Activated T-cell treated with anti-CD3 and anti-CD28 coated beads for 48 hours (primary cell): ENCODE data around the gene APEH.
"Not testable (repeated sequence)": the region's sequence is repeated elsewhere in the genome, so short reads cannot be mapped to it uniquely, and the experiment has no call there.

Experiments used
- DNase-seq: peaks from one replicate; pipeline ENCODE4 v3.0.0-alpha.2; 2020; ENCODE audit warnings: low read depth

APEH gene

DNA sequence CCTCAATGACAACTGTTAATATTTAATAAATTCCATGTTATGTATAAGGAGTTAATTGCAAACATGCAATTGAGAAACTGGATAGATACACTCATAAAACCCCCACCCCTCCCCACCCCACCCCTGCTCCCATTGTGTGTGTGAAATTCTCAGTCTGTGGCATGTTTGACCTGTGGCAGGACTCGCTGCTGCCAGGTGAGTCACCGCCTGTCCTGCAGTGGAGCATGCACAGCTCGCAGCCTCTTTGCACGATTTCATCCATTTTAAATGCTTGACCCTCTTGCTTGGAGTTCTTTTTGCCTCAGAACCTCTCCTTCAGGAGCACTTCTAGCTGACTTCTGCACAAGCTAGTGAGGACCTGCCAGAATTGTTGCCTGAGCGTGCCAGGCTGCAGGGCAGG, 5.3 kb upstream of the APEH start:
- DNase-seq: no peak

DNA sequence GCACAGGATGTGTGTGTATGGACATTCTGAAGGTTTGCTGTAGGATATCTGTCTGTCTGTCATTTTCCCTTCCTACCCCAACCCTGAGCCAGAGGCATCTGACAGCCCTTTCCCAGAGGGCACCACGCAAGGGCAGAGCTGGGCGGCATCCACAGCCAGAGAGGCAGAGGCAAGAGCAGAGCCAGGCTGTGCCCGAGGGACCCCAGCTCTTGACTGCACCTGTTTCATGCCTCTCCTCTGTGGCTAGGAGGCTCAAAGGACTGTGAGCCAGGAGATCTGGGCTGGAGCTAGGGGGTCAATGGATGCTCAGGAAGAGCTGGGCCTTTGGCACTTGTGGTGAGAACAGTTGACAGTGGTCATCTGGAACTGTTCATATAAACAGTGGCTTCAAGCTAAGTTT, 4.8 kb upstream of the APEH start:
- DNase-seq: no peak

DNA sequence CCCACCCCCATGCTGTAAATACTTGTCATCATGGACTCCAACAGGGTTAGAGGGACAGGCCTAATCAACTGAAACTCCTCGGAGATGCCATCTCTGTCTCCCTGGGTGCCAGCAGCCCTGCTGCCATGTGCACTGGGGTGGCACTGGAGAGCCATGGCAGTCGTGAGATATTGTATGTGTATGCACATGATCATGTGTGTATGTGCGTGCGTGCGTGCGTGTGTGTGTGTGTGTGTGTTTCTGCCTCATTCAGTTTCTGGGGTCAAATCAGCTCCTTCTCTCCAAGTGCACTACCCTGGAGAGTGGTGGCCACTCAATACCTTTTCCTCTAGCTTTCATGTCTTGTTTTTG, 3.2 kb upstream of the APEH start:
- DNase-seq: no peak

DNA sequence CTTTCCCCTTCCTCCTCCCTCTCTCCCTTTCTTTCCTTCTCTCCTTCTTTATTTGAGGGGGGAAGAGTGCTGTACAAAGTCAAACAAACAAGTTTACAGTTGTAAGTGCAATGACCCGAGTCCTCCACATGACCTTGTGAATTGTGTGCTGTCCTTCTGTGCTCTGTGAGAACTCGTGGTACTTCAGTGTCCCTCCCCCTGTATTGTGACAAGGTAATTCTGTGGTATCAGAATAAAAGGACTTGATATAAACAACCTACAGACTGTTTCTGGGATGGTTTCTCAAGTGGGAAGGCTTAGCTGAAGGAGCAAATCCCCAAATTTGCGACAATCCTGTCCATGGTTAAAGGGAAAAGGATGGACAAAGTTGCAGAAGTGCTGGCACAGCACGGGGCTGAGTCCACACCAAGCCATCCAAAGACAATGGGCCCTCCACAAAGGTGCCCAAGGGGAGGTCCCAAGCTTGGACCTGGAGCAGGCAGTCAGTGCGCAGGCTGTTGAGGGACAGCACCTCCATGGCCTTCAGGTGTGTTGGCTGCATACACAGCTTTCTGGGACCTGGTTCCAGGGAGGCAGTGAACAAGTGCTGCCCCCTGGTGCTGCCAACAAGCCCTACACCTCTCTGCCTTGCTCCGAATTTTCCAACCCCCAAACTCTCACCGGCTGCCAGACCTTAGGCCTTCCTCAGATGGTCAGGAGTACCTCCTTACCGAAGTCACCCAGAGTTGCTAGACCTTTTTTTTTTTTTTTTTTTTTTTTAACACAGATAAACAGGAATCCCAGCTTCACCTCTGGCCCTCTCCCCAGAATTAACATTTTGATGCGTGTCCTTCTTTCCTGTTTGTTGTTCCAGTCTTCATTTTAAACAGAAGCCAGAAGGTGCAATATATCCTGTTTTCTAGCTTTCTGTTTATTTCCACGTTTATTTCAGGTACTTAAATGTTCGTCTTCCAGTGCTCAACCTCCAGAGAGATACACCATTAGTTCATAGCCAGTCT, 2.6 kb upstream of the APEH start:
- peak; percentile 73 for DNase-seq

DNA sequence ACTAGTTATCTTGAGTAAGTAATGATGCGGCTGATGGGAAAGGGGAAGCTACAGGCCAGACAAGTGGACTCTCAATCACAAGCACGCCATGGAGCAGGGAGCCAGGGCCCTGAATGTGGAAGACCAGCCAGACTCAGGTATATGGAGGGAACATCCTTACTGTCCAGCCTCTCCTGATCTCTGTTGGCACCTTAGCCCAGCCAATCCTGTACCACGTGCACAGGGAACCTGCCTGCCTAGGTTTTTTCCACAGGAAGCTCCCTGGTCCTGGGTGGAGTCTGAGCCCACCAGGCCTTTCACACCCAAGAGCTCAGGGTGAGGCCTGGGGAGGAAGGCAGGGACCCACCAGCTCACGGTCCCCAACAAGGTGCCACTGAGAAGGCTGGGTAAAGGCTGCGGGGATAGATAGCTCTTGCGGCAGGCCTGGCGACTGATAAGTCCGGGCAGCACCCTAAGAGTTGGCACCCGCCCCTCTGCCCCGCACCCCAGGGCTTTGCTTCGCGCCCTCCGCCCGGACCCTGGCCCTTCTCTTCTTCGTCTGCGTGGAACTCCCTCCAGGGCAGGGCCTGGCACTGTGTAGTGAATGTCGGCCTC, 933 bp upstream of the APEH start:
- peak; percentile 23 for DNase-seq

DNA sequence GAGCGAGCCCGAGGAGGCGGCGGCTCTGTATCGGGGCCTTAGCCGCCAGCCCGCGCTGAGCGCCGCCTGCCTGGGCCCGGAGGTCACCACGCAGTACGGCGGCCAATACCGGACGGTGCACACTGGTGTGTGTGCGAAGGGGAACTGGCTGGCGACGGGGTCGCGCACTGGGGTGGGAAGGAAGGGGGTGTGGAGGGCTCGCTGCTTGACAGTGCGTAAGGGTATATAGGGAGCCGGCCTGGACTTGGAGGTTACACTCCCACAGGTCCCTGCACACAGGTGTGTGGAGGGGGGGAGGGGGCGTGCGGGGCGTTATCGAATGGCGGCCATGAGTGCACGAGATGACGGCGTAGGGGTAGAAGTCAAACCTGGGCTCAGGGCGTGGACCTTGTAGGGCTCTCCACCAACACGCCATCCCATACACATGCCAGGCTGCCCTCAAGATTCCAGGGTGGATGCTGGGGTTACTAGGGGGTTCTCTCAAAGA, 389 bp downstream of the APEH start:
- DNase-seq: no peak

DNA sequence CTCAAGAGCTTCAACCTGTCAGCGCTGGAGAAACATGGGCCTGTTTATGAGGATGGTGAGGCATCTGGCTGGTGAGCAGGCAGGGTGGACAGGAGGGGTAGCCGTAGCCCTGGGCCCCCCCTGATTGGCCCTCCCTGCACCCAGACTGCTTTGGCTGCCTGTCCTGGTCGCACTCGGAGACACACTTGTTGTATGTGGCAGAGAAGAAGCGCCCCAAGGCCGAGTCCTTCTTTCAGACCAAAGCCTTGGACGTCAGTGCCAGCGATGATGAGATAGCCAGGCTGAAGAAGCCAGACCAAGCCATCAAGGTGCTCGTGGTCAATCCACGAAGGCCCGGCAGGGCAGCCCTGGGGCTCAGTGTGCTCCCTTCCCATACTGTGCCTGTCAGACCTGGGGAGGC, 1.8 kb downstream of the APEH start:
- DNase-seq: no peak

DNA sequence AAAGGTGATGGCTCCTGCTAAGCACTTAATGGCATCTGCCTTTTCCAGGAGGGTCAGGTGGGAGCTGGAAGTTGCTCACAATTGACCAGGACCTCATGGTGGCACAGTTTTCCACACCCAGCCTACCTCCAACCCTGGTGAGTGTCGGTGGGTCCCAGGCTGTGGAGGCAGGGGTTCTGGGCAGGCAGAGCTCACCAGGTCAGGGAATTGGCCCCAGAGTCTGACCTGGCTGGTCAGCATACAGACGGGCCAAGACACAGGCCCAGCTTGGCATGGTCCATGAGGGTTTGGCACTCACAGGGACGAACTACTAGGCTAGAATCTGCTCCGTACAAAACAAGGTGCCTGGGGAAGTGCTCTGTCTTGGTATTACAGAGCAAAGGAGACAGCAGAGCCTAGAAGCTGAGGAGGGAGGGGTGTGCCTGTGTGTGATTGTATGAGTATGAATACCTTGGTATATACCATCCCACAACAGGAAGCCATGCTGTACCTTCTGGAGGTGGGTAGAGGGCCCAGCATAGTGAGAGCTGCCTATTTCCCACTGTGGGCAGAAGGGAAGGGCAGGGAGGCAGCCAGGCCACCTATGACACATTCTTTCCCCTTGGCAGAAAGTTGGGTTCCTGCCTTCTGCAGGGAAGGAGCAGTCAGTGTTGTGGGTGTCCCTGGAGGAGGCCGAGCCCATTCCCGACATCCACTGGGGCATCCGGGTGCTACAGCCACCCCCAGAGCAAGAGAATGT, 6.5 kb downstream of the APEH start:
- no peak for DNase-seq

DNA sequence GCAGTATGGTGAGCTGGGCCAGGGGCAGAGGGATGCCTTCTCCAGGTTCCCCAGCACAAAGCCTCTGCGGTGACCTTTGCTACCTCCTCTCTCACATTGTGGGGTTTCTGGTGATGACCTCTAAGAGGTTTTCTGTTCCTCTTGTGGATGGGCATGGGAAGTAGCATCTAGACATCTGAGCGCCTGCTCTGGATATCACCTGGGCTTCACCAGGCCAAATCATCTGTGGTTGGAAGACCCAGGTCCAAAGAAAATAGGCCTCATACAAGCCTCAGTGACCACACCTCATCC, 7.0 kb downstream of the APEH start:
- no peak for DNase-seq

DNA sequence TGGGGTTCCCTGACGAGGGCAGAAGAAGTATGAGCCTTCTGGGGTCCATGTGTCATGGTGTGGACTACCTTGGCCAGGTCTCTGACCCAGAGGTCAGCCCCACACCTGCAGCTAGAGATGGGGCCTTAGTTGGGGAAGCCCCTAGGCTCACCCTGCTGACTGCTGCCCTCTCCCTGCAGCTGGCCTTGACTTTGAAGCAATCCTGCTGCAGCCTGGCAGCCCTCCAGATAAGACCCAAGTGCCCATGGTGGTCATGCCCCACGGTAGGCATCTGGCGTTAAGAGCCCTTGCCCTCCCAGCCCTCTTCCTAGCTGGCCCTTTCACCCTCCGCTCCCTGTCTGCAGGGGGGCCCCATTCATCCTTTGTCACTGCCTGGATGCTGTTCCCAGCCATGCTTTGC, 7.4 kb downstream of the APEH start:
- DNase-seq: no peak

DNA sequence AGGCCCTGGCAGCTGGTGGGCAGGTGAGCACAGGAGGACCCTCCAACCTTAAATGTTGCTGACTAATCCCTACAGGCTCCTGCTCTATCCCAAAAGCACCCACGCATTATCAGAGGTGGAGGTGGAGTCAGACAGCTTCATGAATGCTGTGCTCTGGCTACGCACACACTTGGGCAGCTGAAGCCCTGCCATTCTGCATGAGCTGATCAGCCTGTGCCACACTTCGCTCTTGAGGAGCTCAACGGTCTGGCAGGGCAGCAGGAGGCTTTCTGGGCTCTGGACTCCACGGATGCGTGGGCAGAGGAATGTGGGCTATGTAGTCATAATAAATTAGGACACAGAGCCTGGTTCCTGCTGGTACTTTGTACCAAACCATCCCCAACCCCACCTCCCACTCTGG, 9.0 kb downstream of the APEH start:
- DNase-seq: no peak

DNA sequence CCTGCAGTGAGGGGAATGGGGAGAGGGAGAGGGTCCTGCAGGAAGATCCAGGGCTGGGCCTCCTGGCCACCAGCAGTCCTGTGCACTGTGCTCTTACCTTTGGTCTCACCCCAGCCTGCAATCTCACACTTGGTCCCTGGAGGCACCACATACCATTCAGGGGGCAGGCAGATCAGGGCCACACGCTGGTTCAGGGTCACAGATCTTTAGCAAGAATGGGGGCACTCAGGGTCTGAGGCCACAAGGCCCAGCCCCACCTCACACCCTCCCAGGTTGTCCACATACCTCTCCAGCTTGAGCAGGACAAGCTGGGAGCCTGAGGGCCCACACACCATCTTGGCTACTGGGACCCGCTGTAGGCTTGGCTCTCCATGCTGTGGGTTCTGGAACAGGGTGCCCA, 10.3 kb downstream of the APEH start:
- DNase-seq: not testable (repeated sequence)

DNA sequence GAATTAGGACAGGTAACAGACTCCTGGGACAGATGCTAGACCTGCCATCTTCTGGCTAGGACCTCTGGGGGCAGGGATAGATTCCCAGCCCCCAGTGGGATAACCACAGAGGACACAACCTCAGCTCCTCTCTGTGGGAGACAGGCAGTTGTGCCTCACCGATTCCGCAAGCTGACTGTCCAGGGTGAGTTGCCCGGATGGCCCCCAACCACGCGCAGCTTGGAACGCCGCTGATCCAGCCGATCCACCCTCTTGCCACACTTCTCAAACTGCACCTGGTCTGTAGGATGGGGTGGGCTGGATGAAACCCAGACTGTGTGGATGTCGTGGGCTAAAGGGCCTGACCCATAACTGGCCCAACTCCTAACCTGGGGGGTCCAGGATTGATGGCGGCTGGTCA, 11.0 kb downstream of the APEH start:
- DNase-seq: not testable (repeated sequence)

DNA sequence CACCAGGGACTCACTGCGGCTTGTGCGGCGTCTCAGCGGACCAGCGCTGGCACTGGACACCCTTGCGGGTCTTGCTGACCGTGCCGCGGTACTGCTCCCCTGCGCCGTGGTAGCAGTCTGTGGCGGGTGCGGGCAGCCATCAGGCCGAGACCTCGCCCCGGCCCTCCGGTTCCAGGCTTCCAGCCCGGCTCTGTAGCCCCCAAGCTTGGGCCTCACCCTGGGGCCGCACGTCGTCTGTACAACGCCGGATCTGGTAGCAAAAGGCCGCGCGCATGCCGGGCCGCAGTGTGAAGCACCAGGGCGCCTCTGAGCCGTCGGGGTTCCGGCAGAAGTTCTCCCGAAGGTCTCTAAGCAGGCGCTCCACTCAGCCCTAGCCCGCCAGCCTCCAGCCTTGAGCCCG, 11.7 kb downstream of the APEH start:
- not testable (repeated sequence) for DNase-seq

DNA sequence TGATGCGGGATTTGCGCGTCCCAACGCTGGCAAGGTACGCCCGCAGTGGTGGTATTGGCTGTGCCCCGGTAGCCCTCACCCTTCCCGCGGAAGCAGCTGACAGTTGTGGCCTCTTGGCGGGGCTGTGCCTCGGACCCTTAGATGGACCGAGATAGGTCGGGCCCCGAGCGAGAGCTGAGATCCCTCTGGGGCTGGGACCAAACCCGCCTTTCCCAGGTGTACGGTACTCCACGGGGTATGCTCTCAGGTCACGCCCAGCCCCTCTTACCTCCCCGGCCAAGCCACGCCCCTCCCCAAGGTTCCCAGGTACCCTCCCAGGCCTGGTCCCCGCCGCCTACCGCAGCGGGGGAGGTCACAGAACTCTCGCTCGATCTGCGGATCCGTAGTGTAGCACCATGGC, 12.2 kb downstream of the APEH start:
- DNase-seq: not testable (repeated sequence)

DNA sequence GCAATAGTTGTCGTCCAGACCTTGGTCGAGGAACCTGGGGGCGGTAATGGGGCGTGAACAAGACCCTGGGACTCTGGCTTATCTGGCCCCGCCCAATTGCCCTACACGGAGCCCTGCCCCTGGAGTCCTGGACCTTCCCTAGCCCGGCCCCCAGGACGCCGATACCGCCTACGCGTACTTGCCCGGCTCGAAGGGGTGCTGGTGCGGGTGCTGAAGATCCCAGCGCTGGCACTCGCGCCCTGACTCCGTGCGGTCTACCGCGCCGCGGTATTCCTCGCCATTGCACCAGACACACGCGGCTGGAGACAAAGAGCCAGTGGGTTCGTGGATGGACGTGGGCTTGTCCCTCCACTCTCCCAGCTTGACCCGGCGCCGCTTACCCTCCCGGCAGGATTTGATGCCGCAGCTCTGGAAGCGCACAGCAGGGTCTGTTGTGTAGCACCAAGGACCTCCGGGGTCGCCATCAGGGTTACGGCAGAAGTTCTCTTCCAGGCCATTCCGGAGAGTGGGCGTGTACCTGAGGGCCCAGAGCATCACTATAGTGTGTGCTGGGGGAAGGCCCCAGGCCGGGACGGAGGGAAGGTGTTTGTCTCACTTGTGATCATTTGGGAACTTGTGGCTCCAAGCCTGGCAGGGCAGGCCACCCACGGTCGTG, 12.7 kb downstream of the APEH start:
- peak; percentile 49 for DNase-seq

DNA sequence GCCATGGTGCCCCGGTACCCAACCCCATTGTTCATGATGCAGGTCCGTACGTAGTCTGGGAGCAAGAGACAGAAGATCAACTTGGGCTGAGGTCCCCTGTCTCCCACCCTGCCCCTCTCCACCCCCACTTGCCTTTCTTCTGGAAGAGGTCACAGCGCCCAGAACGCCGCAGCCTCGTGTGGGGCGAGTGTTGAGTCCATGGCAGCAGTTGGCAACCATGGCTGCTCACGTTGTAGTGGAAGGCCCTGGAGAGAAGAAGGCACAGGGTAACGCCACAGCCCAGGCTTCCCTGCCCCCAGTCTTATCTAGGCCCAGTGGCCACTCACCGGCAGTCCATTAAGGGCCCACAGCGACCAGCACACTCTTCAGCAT, 13.3 kb downstream of the APEH start:
- not testable (repeated sequence) for DNase-seq

DNA sequence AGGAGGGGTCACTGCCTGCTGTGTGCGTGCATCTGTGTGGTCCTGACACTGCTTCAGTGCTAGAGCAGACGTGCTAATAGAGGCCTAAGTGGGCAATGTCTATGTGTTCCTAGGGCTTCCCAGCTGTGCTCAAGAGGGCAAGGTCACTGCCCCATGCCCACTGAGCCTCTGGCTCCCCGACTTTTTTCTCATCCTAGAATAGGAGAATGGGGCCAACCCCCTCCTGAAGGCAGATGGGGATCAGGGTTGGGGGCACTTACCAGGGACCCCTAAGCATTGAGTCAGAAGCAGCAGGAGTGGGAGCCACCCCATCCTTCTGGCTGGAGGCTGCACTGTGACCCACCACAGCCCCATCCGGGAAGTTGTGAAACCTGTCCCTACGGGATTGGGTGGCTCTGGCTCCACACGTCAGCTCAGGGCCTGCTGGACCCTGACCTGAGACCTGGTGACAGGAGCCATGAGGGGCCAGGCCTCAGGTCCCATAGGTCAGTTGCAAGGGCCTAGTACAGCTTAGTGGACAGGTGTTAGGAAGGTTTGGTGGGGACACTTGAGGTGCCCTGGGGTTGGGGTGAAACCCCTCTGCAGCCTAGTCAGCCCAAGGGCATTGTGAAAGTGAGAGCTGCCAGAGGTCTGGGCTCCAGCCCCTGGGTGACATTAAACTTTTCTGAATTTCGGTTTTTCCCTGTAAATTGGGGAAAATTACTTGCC, 14.3 kb downstream of the APEH start:
- not testable (repeated sequence) for DNase-seq

DNA sequence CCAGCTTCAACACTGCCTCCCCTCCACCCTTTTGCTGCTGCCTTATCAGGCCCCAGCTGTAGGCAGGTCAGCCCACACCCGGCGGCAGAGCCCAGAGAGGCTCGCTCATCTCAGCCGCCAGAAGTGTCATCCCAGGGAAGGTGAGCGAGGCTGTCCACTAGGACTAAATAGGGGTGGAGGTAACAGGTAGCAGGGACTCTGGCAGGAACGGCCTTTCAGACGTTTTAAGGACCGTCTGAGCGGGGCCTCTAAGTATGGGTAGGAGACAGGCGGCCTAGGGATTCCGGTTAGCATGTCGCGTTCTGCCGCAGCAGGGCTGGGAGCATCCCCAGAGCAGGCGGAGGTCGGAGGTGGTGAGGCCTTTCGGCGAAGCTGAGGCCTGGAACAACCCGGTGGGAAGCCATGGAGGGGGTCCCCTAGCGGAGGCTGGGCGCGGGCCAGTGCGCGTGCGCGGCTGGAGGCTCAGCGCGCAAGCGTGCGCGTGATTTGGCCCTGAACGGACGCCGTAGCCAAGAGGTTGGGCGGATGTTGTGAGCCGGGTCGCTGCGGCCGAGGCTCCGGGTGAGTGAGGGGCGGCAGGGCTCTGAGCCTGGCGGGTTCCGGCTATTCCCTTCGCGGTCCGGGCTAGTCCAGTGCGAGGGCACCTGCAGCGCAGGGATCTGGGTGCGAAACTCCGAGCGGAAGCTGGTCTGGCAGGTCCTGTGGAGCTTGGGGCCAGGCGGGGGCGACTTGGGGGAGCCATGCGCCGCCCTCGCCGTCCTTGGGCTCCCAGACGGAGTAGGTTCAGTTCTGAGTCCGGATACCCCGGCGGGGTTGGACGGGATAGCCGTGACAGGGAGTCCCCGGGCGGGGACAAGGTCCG, 15.1 kb downstream of the APEH start, which contains the start of the genes MST1 and RNF123:
Gene MST1 (minus strand): TSS at position 429 of the 862 bp plus-strand sequence. CDS start 783 bp downstream, outside the sequence.
Gene RNF123 (plus strand): TSS at position 512 of the 862 bp plus-strand sequence. CDS start 1,609 bp downstream, outside the sequence.
- DNase-seq: peak; percentile 91

DNA sequence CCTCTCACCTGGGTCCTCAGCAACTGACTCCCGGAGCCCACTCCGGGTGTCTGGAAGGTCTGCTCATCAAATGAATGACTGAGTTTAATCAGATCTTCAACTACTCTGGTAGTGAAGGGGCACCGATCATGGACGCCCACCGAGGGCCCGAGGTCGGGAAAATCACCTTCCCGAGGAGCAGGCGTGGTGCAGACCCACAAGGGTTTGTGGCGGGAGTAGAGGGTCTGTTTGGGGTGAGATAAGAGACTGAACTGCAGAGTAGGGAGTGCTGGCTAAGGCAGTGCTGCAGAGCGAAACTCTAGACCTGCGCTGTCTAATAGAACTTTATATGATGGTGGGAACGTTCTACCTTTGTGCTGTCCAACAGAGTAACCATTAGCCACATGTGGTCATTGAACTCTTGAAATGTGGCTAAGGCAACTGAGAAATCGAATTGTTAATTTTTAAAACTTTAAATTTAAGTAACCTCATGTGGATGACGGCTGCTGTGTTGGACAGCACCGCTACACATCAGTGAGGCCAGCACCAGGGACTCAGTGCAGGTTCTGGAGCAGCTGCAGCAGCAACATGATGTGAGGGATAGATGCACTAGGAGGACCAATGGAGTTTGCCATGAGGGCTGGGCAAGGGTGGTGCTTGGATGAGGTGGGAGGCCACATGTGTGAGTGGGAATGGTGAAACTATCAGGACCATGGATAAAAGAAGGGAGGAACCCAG, 15.9 kb downstream of the APEH start:
- DNase-seq: not testable (repeated sequence)
